Fibroblast of the aortic adventitia (primary cell): ENCODE results near the gene SCFD2. TPM values are rescaled to one million over a fixed set of nuclear protein-coding genes. Genes with fewer than 3 reads are reported as not detected.
A peak's percentile ranks its signal among the peaks of the same experiment; 100 is the strongest.

Experiments
- DNase-seq: peaks from one replicate; pipeline ENCODE4 v3.0.0-alpha.2; 2010; ENCODE audit warnings: low read depth
- H3K4me3 ChIP-seq: 2 replicates; pipeline ENCODE4 v1.5.1; 2011; ENCODE audit warnings: low read depth, mild to moderate bottlenecking, control low read depth, low read length, moderate library complexity
- CTCF ChIP-seq: IDR thresholded peaks from 2 replicates; pipeline ENCODE4 v1.5.1; 2011; ENCODE audit warnings: mild to moderate bottlenecking, low read length, control low read depth, inconsistent platforms; ENCODE audit not compliant: insufficient read depth
- total RNA-seq: library from RNA; depleted of rRNA; stranded (reverse); fragments of >200 nt; gene quantifications from 2 replicates; pipeline ENCODE4 v1.2.3, GENCODE V29; 2012; ENCODE audit warnings: low replicate concordance

The SCFD2 gene
- total RNA-seq, 1 donor, result 69.2 TPM

DNA sequence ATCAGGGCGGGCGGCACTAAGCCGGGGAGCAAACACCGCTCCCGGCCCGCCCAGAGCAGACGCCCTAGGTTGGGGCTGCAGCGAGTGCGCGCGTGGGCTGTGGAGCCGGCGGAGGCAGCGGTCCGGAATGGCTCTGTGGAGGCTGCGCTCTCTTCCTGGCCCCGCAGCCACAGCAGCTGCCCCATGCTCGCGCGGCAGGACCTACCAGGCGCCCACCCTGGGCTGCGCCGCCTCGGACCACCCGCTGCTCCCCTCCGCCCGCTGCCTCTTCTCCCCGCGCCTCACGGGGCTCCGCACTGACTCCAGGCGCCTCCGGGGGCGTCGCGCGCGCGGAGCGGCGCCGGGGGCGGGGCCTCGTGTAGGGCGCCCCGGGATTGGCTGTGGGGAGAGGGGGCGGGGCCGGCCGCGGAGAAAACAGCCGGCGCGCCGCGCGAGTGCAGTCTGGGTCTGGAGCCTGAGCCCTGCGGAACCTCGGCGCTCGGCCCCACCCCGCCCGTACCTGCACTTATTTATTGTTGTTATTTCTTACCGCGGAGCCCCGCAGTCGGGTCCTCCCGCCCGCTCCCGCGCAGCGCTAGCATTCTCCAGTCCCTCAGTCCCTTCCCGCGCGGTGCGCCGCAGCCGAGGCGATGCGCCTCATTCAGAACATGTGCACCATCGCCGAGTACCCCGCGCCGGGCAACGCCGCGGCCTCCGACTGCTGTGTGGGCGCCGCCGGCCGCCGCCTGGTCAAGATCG is 503.8 kb downstream of the SCFD2 start, which contains the start of gene RASL11B:
TSS of gene RASL11B (plus strand) at position 439 of the 738 bp plus-strand sequence. CDS start at position 630, 191 bp downstream.
- peak; percentile 44 for DNase-seq
- H3K4me3 ChIP-seq, result peak within 1 kb of the TSS; percentile 76
- TF ChIP-seq CTCF, result no peak

DNA sequence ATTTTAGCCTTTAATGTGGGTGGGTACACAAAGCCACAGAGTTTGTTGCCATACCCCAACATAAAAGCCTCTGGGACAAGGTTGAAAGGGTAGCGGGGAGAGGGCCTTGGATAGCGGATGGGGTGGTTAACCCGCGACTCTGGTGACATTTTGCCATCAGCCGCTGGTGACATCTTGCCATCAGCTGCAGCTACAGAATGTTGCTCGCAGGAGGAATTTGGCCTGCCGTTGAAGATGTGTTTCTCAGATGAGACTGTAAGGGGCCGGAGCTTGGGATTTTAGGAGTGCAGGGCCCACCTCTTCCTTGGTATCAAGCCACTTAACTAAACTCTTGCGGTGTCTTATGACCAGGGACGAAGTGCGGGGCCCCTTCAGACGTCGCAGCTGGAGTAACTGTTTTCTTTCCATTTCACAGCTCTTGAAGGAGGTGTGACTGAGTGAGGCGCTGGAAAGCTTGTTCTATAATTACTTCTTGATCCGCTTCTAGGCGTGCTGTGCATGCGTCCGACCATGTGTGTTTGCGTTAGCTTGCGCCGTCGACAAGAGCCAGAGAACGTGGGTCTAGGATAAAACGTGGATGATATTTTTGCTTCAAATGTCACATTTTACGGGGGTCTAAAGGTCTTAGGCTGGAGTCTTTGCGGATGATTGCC is 504.6 kb downstream of the SCFD2 start:
- DNase-seq, result no peak
- TF ChIP-seq CTCF, result no peak
- H3K4me3 ChIP-seq, result peak overlapping the region; percentile 76

GRCh38 chr4:52860361-52860760 is 505.5 kb downstream of the SCFD2 start:
- TF ChIP-seq CTCF, result no peak
- no peak overlapping the region for H3K4me3 ChIP-seq
- DNase-seq, result no peak

DNA sequence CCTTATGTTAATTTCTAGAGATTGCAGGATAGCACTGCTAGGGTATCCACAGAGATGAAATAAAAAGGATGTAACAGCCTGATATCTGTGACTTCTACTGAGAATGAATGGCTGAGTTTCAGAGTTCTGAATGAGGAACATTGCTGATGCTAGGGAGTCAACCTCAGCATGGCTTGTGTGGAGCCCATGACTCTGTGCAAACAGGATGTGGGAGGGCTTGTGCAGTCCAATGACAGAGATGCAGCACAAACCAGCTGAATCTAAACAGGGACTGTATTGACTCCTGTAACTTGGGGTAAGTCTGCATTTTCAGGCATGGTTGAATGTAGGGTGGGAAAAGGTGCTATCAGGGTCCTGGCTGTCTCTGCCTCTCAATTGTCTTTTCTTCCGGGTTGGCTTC is 509.1 kb downstream of the SCFD2 start:
- no peak overlapping the region for H3K4me3 ChIP-seq
- TF ChIP-seq CTCF, result no peak
- DNase-seq, result no peak

DNA sequence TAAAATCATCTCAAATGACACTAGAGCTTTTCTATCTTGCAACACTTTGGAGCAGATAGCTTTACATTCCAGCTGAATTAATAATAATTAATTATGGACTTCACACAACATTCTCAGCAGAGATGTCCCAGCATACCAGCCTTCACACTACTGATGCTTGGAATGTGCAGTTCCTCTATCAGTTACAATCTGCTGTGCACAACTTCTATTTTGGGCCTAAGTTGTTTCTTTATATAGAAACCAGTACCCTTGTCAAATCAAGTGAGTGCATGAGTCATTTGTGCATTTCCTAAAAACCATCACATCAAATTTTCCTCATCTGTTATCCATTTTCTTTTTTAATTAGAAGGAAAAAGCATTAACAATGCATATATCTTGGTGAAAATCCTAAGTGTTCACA is 512.5 kb downstream of the SCFD2 start:
- DNase-seq, result peak; percentile 69
- TF ChIP-seq CTCF, result no peak
- no peak overlapping the region for H3K4me3 ChIP-seq

DNA sequence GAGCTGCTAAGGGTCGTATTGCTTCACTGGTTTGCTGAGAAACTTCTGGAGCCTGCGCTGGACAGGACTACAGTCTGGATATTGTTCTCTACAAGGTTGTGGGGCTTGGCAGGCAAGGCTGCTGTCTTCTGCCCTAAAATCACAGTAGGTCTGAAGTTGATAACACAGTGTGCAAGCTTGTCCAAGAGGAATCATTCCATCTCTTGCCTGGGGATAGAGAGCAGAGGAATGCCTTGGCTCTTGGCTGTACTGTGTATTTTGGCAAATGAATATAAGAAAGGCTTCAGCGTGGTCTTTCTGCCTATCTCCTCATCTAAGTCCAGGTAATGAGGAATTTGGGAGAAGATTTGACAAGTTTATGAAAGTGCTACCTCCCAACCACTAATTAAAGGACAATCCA is 513.1 kb downstream of the SCFD2 start:
- peak; percentile 60 for DNase-seq
- no peak overlapping the region for H3K4me3 ChIP-seq
- TF ChIP-seq CTCF, result no peak
